Endometrial microvascular endothelial cells (primary cell): ENCODE results near the gene FOXP4. TPM values are rescaled to one million over a fixed set of nuclear protein-coding genes. Genes with fewer than 3 reads are reported as not detected.

ENCODE experiments used
- in situ Hi-C: cut with HindIII; loops from 2 replicates; pipeline ENCODE4 v1.10.0; 2017; ENCODE audit warnings: low sequenced_read_pairs, low pct_unique_long_range_greater_than_20kb; ENCODE audit errors: inconsistent ontology term
- total RNA-seq: library from RNA; depleted of rRNA; stranded (reverse); fragments of >200 nt; gene quantifications from one replicate; pipeline ENCODE4 v1.2.3, GENCODE V29; 2015; ENCODE audit errors: inconsistent ontology term

FOXP4 gene
- total RNA-seq, 1 donor from 2014 or later: 6.1 TPM

- in situ Hi-C loops: no loop called here
These were observed 30.5 kb downstream of the FOXP4 start for GRCh38 chr6:41576667-41577066.

GRCh38 chr6:41577356-41578216 is 31.4 kb downstream of the FOXP4 start:
- in situ Hi-C loops: no loop called here

GRCh38 chr6:41578217-41579087 is 32.3 kb downstream of the FOXP4 start:
- in situ Hi-C loops: no loop called here

- in situ Hi-C loops: no loop called here
These were observed 33.0 kb downstream of the FOXP4 start for GRCh38 chr6:41579088-41579610.

GRCh38 chr6:41580690-41581089 is 34.5 kb downstream of the FOXP4 start:
- in situ Hi-C loops: no loop called here

- in situ Hi-C loops: no loop called here
These were observed 35.3 kb downstream of the FOXP4 start for GRCh38 chr6:41581381-41581991.

GRCh38 chr6:41582540-41582939 is 36.4 kb downstream of the FOXP4 start:
- in situ Hi-C loops: no loop called here

GRCh38 chr6:41583565-41583964 is 37.4 kb downstream of the FOXP4 start:
- in situ Hi-C loops: no loop called here

GRCh38 chr6:41584205-41584604 is 38.0 kb downstream of the FOXP4 start:
- in situ Hi-C loops: no loop called here

GRCh38 chr6:41584668-41585205 is 38.6 kb downstream of the FOXP4 start:
- in situ Hi-C loops: no loop called here

GRCh38 chr6:41585605-41586004 is 39.4 kb downstream of the FOXP4 start:
- in situ Hi-C loops: no loop called here

- in situ Hi-C loops: no loop called here
These were observed 40.2 kb downstream of the FOXP4 start for GRCh38 chr6:41586252-41587007.

- in situ Hi-C loops: no loop called here
These were observed 41.1 kb downstream of the FOXP4 start for GRCh38 chr6:41587131-41587879.

- in situ Hi-C loops: no loop called here
These were observed 41.9 kb downstream of the FOXP4 start for GRCh38 chr6:41588111-41588510.

GRCh38 chr6:41589223-41589622 is 43.0 kb downstream of the FOXP4 start:
- in situ Hi-C loops: no loop called here

- in situ Hi-C loops: no loop called here
These were observed 43.7 kb downstream of the FOXP4 start for GRCh38 chr6:41589636-41590622.

GRCh38 chr6:41591122-41591521 is 44.9 kb downstream of the FOXP4 start:
- in situ Hi-C loops: no loop called here
